Type B pancreatic cell (in vitro differentiated cells): ENCODE results near the gene NTN5. TPM values are rescaled to one million over a fixed set of nuclear protein-coding genes. Genes with fewer than 3 reads are reported as not detected.
"Not testable (repeated sequence)": the region's sequence is repeated elsewhere in the genome, so short reads cannot be mapped to it uniquely, and the experiment has no call there.

Source experiments
- DNase-seq: peaks from one replicate; pipeline ENCODE4 v3.0.0; 2021; ENCODE audit warnings: mixed read lengths; ENCODE audit not compliant: unreplicated experiment; ENCODE audit errors: extremely low spot score
- H3K27ac Mint-ChIP-seq: 2 replicates; pipeline ENCODE4 v1.8.0; 2021; ENCODE audit warnings: mild to moderate bottlenecking, mixed read lengths
- H3K27me3 Mint-ChIP-seq: 2 replicates; pipeline ENCODE4 v1.8.0; 2021; ENCODE audit warnings: mixed read lengths
- H3K36me3 Mint-ChIP-seq: 2 replicates; pipeline ENCODE4 v1.8.0; 2021; ENCODE audit warnings: mixed read lengths
- H3K4me1 Mint-ChIP-seq: one replicate; pipeline ENCODE4 v1.8.0; 2021; ENCODE audit warnings: mixed read lengths; ENCODE audit not compliant: unreplicated experiment
- H3K4me3 Mint-ChIP-seq: 2 replicates; pipeline ENCODE4 v1.8.0; 2021; ENCODE audit warnings: mild to moderate bottlenecking, mixed read lengths
- H3K9me3 Mint-ChIP-seq: 2 replicates; pipeline ENCODE4 v1.8.0; 2021; ENCODE audit warnings: mixed read lengths
- total RNA-seq: library from RNA; stranded (reverse); gene quantifications from 2 replicates; pipeline ENCODE4 v1.2.1, GENCODE V29; 2021; ENCODE audit warnings: low replicate concordance
- TF ChIP-seq, protein P1 (sequence below): fragments of 200-600 bp; sonication (generic); conservative IDR thresholded peaks from 2 replicates; pipeline ENCODE4 v1.5.0; 2021; ENCODE audit warnings: antibody characterized with exemption, mild to moderate bottlenecking

NTN5 gene
- total RNA-seq, 1 donor from 2014 or later: 1.2 TPM

DNA sequence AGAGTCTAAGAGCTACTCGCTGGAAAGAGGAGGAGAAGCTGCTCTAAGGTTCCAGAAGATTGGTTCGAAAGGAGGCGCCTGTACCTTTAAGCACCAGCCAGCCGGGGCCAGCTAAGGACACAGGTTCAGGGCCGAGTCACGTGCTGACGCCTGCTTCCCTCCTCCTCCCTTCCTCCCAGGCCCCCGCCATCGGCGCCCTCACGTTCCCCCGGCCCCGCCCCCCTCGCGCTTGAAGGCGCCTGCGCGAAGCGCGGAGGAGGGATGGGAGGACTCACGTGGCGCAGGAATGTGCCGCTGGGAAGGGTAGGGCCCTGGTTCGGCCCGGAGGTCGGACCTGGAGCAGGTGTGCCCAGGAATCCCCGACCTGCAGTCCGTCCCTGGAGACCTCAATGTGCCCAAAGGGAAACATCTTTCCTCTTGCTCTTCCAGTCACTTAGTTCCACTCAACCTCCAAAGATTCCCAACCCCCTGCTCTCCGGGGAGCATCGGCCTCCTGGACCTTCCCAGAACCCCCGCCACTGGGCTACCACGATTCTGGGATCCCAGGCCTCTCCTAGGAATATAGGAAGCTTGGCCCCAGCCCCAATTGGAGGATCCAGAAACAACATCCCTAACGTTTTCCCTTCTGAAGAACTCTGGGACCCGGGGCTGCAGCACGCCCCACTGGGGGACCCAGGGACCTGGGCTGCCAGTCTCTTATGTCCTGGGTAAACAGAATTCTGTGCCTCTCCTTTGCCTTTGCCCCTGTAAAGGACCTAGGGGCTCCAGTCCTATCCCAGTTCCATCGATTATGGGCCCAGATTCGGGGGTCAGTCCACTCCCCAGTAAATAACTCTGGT, 38.2 kb downstream of the NTN5 start:
- Mint-ChIP-seq H3K27me3 (no peaks in the 10 kb centered on the region), H3K27ac (peak overlapping the region; percentile 96), H3K4me1 (peaks cover 32% of the 10 kb centered on the region), H3K9me3 (no peaks in the 10 kb centered on the region), H3K4me3 (peak overlapping the region; percentile 86), H3K36me3 (peaks cover 15% of the 10 kb centered on the region)
- TF ChIP-seq, protein P1, sequence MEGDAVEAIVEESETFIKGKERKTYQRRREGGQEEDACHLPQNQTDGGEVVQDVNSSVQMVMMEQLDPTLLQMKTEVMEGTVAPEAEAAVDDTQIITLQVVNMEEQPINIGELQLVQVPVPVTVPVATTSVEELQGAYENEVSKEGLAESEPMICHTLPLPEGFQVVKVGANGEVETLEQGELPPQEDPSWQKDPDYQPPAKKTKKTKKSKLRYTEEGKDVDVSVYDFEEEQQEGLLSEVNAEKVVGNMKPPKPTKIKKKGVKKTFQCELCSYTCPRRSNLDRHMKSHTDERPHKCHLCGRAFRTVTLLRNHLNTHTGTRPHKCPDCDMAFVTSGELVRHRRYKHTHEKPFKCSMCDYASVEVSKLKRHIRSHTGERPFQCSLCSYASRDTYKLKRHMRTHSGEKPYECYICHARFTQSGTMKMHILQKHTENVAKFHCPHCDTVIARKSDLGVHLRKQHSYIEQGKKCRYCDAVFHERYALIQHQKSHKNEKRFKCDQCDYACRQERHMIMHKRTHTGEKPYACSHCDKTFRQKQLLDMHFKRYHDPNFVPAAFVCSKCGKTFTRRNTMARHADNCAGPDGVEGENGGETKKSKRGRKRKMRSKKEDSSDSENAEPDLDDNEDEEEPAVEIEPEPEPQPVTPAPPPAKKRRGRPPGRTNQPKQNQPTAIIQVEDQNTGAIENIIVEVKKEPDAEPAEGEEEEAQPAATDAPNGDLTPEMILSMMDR: no peak
- DNase-seq: peak; percentile 97

DNA sequence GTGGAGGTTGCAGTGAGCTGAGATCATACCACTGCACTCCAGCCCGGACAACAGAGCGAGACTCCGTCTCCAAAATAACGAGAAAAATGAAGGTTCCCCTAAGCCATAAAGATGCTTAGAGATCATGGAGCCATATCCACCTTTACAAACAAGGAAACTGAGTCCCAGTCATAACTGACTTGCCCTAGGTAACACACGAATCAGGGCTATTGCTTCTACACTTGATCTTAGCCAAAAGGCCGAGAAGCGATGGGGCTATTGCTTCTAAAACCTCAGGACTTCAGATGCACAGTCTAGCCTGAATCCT, 38.8 kb downstream of the NTN5 start:
- peak overlapping the region; percentile 96 for H3K27ac Mint-ChIP-seq
- H3K27me3 Mint-ChIP-seq: no peaks in the 10 kb centered on the region

DNA sequence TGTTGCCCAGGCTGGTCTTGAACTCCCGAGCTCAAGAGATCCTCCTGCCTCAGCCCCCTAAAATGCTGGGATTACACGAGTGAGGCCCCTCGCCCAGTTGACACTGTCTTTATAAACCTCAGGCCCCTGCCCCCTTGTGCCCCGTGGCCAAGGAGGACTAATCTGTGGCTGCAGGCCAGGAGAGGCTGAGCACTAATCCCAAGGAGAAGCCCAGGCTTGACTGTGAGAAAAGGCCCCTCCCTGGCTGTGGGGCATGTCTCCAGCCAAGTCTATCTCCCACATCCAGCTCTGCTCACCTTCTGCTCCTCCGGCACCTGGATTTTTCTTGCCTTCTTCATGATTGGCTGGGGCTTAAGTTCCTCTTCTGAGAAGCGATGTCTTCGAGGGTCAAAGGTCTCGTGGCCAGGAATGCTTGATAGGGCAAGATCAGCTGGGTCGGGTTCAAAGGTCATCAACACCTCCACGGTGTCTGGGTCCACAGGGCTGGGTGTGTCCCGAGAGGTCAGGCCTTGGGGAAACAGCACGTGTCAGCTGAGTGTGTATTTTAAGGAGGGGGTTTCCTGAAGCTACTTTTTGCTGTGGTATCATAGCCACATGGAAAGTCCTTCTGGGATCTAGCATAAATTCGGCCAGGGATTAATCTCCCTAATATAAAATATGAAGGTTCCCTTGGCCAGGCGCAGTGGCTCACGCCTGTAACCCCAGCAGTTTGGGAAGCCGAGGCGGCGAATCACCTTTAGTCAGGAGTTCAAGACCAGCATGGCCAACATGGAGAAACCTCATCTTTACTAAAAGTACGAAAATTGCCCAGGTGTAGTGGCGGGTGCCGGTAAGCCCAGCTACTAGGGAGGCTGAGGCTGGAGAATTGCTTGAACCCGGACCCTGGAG, 39.4 kb downstream of the NTN5 start:
- H3K36me3 Mint-ChIP-seq: peaks cover 6% of the 10 kb centered on the region
- peaks cover 31% of the 10 kb centered on the region for H3K4me1 Mint-ChIP-seq
- no peaks in the 10 kb centered on the region for H3K9me3 Mint-ChIP-seq
- H3K4me3 Mint-ChIP-seq: peak overlapping the region; percentile 28
- H3K27ac Mint-ChIP-seq: peak overlapping the region; percentile 96
- DNase-seq: no peak
- H3K27me3 Mint-ChIP-seq: no peaks in the 10 kb centered on the region
- TF ChIP-seq, protein P1: no peak

More for the DNA sequence above, 38.8 kb downstream of the NTN5 start:
- Mint-ChIP-seq H3K36me3 (peaks cover 12% of the 10 kb centered on the region), H3K4me1 (peaks cover 34% of the 10 kb centered on the region), H3K9me3 (no peaks in the 10 kb centered on the region), H3K4me3 (peak overlapping the region; percentile 86)
- TF ChIP-seq, protein P1: no peak
- DNase-seq: no peak

DNA sequence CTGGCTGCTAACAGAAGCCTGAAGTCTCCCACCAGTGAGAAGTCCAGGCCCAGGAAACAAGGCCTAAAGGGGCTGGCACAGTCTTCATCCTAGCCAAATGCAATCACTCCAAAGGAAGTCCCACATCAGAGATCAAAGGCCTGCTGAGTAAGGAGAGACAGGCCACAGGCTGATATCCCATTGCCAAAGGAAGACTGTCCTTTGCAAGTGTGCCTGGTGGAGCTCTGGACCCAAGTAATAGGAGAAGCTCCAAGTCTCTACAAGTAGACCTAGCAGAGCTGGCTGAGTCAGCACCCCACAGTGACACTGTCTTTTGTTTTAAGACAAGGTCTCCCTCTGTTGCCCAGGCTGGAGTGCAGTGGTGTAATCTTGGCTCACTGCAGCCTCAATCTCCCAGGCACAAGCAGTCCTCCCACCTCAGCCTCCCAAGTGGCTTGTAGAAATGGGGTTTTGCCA, 40.1 kb downstream of the NTN5 start:
- Mint-ChIP-seq H3K4me3 (peak overlapping the region; percentile 70), H3K27me3 (no peaks in the 10 kb centered on the region), H3K4me1 (peaks cover 28% of the 10 kb centered on the region), H3K36me3 (peaks cover 3% of the 10 kb centered on the region), H3K27ac (peak overlapping the region; percentile 96), H3K9me3 (no peaks in the 10 kb centered on the region)
- DNase-seq: no peak
- TF ChIP-seq, protein P1: no peak

DNA sequence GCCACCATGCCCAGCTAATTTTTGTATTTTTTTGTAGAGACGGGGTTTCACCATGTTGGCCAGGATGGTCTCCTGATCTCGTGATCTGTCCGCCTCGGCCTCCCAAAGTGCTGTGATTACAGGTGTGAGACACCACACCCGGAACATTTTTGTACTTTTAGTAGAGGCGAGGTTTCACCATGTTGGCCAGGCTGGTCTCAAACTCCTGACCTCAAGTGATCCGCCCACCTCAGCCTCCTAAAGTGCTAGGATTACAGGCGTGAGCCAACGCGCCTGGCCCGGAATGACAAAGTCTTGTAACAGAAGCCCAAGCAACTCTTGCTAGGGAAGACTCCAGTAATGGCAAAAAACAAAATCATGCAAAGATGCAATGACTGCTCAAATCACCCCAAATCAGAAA, 40.5 kb downstream of the NTN5 start:
- not testable (repeated sequence) for DNase-seq
- H3K27ac Mint-ChIP-seq: peak overlapping the region; percentile 96

DNA sequence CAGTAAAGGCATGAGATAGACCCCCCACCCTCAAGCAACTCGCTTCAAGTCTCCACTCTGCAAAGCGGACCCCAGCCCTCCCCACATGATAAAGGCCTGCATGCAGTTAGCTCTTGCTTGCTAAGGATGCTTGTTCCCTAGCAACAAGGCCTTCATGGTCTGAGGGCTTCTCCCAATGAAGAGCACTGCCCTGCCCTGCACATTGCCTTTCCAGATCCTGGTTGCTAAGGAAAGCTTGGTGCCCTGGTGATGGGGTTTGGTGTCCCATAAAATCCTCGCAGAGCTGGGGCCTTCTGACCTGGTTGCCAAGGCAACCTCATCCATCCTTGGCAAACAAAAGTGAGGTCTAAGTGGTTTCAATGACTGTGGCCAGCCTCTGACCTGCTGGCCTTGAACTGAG, 41.6 kb downstream of the NTN5 start:
- H3K9me3 Mint-ChIP-seq: no peaks in the 10 kb centered on the region
- no peak for DNase-seq
- H3K27ac Mint-ChIP-seq: peak overlapping the region; percentile 96
- peaks cover 3% of the 10 kb centered on the region for H3K36me3 Mint-ChIP-seq
- H3K4me1 Mint-ChIP-seq: peaks cover 28% of the 10 kb centered on the region
- no peaks in the 10 kb centered on the region for H3K27me3 Mint-ChIP-seq
- no peak overlapping the region for H3K4me3 Mint-ChIP-seq
- TF ChIP-seq, protein P1: no peak

More for the DNA sequence above, 40.5 kb downstream of the NTN5 start:
- Mint-ChIP-seq H3K4me3 (peak overlapping the region; percentile 70), H3K4me1 (peaks cover 28% of the 10 kb centered on the region)
- H3K9me3 Mint-ChIP-seq, H3K36me3 Mint-ChIP-seq, H3K27me3 Mint-ChIP-seq: not testable (repeated sequence)
